Measurements from ENCODE around the gene FOXA2.

DNA sequence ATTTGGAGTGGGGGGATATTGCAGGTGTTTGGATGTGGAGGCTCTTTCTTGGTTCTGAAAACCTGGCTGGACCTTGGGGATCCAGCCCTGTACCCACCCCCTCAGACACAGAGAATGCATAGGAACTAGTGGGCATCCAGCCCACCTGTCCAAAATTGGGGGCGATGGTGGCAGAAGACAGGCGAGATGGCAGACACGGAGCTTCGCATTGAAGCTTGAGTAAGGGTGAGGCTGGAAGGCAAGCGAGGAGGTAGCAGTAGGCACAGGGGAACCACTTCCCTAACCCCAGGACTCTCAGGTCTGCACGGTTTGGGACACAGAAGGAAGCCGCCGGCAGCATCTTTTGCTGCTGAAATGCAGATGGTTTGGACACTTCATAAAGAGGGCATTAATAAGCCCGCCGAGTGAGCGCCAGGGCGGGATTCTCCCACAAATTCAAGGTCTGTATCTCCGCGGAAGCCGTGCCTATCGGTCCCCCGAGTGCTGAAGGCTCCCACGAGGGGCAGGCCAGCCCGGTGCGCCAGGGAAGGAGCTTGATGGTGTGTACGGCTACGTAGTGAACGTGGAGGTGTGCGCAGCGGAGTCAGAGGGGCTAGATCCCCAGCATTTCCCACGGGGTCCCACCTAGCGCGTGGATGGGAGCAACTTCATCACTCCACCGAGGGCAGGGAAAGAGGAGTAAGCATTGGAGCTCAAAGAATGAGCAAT is 1.6 kb upstream of the FOXA2 start:
- TF ChIP-seq, protein P1, sequence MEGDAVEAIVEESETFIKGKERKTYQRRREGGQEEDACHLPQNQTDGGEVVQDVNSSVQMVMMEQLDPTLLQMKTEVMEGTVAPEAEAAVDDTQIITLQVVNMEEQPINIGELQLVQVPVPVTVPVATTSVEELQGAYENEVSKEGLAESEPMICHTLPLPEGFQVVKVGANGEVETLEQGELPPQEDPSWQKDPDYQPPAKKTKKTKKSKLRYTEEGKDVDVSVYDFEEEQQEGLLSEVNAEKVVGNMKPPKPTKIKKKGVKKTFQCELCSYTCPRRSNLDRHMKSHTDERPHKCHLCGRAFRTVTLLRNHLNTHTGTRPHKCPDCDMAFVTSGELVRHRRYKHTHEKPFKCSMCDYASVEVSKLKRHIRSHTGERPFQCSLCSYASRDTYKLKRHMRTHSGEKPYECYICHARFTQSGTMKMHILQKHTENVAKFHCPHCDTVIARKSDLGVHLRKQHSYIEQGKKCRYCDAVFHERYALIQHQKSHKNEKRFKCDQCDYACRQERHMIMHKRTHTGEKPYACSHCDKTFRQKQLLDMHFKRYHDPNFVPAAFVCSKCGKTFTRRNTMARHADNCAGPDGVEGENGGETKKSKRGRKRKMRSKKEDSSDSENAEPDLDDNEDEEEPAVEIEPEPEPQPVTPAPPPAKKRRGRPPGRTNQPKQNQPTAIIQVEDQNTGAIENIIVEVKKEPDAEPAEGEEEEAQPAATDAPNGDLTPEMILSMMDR (IDR thresholded peaks at IDR 0.05): no peak
- no peak for TF ChIP-seq EZH2 (IDR thresholded peaks at IDR 0.05; ENCODE audit: borderline replicate concordance, insufficient read depth, low read depth, low read length, poor library complexity, severe bottlenecking)
